Skeletal muscle cell (primary cell): ENCODE results near the gene ABHD17C.

ENCODE experiments used
- DNase-seq: peaks from one replicate; pipeline ENCODE4 v3.0.0-alpha.2; 2010; ENCODE audit warnings: low read depth
- H3K4me3 ChIP-seq: 2 replicates; pipeline ENCODE4 v1.5.1; 2011; ENCODE audit warnings: low read depth, mild to moderate bottlenecking, control low read depth, low read length, moderate library complexity

The ABHD17C gene

DNA sequence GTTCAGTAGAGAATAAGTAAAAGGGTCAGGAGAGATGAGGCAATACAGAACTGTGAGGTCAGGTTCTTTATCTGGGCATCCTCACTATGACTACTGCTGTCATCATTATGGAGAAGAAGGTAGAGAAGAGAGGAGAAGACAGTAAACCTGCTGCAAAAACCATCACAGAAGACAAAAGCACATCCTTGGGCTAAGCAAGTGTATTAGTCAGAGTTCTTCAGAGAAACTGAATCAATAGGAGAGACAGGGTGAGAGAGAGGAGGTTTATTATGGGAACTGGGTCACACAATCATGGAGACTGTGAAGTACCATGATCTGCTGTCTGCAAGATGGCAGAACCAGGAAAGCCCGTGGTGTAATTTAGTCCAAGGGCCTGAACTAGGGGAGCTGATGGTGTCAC, 9.5 kb upstream of the ABHD17C start:
- H3K4me3 ChIP-seq = no peak overlapping the region
- no peak for DNase-seq

DNA sequence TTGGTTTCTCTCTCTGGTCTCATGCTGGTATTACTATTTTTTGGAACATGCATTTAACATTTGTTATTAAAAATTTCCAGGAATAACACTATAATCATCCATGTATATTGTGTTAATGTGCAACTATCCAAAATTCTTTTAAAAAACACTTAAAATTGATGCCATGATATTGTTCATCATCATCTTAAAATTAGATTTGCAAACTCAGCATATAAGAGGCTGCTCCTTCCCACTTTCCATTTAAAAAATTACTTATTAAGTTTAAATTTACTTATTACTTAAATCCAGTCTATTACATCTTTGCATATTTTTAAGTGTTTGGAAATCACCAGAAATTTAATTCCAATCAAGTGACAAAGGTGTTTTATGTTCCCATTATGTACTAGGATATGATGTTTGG, 5.8 kb upstream of the ABHD17C start:
- DNase-seq = no peak
- no peak overlapping the region for H3K4me3 ChIP-seq

DNA sequence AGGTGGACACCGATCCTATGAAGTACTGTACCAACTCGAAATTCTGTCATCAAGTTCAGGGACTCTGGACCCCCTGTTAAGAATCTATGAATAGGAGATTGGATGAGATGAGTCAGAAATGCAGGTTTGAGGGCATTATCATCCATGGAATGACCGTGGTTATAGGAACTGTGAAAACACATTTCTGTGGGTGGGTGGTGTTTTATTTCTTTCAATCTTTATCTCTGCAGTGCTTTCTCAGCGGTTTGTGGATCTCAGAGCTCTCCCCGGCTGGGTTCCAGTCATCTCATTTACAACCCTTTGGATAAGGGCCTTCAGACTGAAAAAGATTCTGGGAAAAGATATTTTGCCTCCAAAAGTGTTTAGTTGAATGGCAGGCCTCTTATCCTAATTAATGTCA, 5.4 kb upstream of the ABHD17C start:
- H3K4me3 ChIP-seq = no peak overlapping the region
- DNase-seq = no peak

DNA sequence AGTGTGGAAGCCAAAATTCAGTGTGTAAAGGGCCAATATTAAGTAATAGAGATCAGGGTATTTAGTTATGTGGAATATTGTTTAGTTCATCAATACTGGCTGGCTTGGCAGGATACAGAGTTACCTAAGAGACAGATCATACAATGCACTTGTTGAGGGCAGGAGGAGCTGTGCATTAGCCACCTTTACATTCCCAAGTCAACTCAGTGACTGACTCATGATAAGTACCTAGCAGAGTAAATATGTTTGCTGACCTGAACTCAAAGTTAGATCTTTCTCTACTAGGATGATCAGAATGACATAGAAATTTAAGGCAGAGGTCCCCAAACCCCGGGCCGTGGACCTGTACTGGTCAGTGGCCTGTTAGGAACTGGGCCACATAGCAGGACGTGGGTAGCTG, 3.5 kb upstream of the ABHD17C start:
- no peak overlapping the region for H3K4me3 ChIP-seq
- no peak for DNase-seq

DNA sequence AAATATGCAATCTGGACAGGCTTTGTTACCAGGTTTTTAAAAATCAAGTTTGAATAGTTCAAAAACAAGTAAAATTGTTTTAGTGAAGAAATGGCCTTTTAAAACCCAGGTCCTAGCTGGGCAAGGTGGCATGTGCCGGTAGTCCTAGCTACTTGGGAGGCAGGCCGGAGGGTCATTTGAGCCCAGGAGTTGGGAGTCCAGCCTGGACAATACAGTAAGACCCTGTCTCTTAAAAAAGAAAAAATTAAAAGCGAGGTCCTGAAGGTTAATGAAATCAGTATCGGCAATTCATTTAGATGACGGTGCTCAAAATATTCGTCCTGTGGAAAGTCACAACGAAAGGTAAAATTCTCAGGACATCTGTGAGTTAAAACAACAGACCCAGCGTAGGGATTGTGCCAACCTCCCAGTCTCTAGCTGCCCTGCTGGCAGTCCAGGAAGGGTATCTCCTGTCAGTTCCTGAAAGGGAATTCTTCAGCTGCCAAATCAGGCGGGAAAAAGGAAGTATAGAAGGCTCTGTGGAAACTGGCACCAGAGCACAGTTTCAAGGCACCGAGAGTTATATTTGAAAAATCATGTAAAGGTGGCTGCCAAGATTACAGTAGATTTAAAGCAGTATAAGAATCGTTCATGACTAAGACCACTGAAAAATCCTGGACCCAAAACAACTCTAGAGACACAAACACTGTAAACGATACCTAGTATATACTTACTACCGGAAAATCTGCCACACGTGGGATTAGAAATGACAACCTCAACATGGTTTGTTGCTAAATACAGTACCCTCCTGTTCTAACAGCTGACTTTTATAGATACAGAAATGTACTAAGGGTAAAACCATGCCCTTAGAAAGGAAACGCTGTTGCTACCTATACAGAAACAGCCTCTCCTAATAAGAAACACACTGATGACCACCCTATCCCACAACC, 1.2 kb upstream of the ABHD17C start:
- H3K4me3 ChIP-seq = peak overlapping the region; percentile 77
- DNase-seq = no peak

DNA sequence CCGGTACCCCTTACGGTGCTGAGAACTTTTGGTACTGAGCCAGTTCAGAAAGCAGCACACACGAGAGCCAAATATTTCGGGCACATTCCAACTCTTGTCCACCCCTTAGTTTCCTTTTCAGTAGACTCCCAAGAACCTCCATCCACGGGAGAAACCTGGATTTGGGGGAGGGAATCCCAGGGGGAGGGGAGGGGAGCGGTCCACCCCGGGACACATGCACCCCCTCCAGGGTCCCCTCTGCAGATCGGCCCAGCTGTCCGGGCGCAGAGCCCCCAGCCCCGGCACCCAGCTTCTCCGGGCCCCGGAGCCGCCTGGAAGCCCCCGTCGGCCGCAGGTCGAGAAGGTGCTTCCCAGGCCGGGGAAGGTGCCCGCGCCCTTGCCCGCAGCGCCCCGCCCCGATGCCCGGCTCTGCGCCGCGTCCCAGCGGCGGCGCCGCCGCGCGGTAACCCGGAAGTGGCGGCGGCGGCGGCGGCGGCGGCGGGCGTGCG, 455 bp upstream of the ABHD17C start:
- peak overlapping the region; percentile 77 for H3K4me3 ChIP-seq
- DNase-seq = no peak

DNA sequence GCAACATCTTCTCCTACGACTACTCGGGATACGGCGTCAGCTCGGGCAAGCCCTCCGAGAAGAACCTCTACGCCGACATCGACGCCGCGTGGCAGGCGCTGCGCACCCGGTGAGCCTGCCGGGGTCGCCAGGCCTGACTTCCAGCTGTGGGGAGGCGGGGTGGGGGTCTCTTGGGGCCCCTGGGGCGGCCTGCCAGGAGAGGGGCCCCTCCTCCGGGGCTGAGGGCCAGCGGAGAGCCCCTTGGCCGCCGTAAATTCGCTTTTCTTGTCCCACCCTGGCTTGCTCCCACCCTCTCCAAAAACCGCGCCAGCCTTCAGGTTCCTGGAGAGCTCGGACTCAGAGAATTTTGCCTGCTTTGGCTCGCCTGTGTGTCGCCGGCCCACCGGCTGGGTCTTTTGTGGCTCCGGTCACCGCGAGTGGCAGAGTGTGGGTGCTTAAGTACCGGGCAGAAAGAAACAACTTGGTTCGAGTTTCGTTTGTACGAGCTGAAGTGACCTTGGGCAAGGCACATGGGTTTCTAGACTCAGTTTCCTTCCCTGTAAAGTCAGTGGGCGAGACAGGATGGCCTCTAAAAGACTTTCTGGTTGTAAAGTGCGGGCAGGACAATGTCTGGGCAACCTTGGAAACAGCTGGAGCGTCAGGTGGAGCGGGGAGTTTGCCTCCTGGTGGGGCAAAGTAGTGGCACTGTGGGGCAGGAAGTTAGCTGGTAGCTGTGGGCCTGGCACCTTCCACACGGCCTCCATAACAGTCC, 976 bp downstream of the ABHD17C start:
- peak overlapping the region; percentile 71 for H3K4me3 ChIP-seq
- DNase-seq = no peak

DNA sequence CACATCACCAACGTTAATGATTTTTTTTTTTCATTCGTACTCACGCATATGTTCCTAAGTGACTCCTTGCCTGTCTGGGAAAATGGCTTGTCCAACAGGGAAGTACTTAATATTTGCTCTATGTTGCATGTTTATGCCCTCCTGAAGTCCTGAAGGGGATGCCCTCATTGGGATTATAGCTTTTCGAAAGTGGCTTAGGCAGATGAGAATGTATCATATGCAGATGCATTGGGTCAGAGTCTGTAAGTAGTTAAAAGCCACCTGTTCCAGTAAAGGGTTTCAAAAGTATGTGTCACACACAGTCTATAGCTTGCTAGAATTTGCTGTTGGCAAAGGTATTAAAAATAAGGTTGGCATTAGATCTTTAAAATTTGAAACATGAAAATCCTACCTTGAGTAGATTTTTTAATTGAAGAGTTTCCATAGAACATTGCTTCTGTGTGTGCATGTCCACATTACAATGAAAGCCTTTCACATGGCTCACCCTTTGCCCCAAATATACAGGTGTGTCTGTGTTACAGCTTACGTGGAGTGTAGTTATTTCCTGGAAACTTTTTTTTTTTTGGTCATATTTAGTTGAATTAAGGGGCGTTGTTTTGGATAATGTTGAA, 2.1 kb downstream of the ABHD17C start:
- DNase-seq = no peak
- H3K4me3 ChIP-seq = peak overlapping the region; percentile 71

DNA sequence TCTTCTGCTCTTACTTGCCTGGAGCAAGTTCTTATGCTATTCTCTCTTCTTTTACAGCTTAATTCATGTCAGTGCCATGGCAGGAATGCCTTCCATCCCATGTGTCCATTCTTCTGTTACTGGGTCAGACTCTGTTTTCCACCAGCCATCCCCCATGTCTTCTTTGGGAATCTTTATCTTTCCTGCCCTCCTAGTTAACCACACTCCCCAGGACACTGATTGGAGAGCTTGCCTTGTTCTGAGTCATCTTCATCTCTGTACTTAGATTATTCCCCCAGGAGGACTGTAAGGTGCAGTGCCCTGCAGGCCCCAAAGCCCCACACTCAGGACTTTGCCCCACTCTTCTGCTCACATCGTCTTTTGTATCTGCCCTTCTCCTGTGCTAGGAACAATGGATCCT, 3.6 kb downstream of the ABHD17C start:
- no peak for DNase-seq
- no peak overlapping the region for H3K4me3 ChIP-seq

DNA sequence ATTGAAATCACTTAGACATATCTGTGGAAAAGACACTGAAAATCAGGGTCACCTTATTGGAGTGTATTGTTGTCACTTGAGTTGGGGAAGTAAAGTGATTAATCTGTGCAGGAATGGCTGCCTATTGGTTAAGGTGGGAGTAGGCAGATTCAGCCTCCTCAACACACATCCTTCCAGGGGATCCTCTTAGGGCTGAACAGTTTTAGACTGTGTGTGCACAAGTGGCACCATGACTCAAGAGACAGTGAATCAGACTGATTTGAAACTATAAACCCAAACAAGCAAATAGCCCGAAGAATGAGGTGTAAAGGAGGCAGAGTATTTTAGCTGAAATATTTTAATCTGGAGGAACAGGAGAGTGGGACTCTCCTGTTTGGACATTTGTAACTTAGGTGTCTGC, 4.9 kb downstream of the ABHD17C start:
- no peak for DNase-seq

DNA sequence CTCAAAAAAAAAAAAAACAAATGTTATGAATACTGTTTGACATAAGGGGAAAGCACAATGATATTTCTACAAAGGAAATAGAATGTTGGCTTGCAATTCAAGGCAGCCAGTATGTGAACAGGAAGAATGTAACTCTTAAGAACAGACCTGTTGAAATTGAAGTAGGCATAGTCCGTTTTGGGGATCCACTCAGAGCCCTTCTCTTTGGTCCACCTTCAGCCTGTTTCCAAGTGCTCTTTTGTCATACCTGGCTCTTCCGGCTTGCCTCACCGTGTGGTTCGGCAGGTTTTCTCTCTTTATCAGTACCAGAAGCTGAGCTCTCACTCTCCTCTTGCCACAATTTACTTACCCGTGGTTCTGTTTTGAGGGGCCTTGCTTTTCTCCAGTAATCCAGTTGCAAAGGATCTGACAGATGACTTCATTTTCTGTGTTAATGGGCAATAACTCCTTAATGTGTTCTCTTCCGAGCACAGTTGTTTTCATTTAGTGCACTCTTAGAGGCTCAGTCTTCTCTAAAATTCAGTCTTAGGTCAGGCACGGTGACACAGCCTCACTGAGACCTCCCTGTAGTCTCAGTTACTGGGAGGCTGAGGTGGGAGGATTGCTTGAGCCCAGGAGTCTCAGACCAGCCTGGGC, 6.7 kb downstream of the ABHD17C start:
- H3K4me3 ChIP-seq = no peak overlapping the region
- no peak for DNase-seq

More for the DNA sequence above, 4.9 kb downstream of the ABHD17C start:
- H3K4me3 ChIP-seq = no peak overlapping the region

DNA sequence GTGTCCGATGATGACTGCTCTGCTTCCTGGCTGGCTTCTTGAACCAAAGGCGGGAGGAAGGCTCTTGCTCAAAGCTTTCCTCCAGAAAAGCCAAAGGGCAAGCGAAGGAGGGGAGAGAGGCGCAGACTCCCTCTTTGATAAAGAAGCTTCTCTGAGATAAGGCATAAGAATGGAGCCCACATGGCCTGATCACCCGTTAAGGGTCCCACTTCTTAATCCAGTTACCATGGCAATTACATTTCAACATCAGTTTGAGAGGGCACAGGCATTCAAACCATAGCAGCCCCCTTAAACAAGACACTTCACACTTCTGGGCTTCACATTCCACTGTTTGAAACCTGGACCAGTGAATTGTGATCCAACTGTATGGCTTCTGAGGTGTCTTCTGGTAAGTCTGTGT, 8.0 kb downstream of the ABHD17C start:
- no peak for DNase-seq
- H3K4me3 ChIP-seq = no peak overlapping the region

DNA sequence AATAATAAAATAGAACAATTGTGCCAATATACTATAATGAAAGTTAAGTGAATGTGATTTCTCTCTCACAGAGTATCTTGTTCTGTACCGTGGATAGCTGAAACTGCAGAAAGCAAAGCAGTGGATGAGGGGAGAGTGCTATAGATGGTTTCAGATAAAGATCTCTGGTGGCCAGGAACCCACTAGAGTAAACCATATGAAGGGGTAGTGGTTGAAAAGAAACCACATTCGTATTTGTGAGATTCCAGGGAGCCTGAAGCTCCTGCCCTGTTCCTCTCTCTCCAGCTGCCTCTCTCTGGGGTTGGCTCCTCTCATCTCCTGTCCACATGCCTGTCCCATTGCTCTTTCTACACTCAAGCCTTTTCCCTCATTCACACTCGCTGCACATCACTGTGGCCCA, 8.9 kb downstream of the ABHD17C start:
- H3K4me3 ChIP-seq = no peak overlapping the region
- no peak for DNase-seq

DNA sequence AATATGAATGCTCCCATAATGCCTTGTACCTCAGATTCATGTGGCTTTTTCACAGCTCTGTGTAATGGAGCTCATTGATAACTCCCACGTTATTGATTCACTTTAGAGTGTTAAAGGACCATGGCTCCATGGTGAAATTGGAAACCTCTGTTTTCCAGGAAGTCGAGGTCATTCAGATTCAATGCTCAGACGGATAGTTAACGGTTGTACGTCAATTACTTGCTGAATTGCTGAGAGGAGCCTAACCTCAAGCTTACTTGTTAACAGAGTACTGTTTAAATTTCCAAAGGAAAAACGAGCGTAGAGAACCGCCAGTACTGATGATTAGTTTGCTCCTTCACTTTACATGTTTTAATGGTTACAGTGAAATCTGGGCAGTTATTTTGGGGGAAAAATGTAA, 11.1 kb downstream of the ABHD17C start:
- H3K4me3 ChIP-seq = no peak overlapping the region
- DNase-seq = no peak

DNA sequence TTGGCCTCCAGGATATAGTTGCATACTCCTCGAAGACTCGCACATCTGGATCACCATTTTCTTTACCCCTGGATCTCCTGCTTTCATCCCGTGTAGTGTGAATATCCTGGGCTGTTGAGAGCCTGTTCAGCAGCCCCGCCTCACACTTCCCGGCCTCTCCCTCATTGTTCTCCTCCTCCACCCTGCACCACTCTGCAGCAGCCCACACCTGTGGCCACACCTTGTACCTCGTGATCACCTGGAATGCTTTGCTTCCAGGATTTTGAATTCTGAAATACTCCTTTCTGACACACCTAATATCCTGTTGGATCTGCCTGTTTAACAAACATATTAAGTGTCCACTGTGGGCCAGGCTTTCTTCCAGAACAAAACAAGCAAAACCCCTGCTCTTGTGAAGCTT, 14.4 kb downstream of the ABHD17C start:
- DNase-seq = no peak
- no peak overlapping the region for H3K4me3 ChIP-seq

DNA sequence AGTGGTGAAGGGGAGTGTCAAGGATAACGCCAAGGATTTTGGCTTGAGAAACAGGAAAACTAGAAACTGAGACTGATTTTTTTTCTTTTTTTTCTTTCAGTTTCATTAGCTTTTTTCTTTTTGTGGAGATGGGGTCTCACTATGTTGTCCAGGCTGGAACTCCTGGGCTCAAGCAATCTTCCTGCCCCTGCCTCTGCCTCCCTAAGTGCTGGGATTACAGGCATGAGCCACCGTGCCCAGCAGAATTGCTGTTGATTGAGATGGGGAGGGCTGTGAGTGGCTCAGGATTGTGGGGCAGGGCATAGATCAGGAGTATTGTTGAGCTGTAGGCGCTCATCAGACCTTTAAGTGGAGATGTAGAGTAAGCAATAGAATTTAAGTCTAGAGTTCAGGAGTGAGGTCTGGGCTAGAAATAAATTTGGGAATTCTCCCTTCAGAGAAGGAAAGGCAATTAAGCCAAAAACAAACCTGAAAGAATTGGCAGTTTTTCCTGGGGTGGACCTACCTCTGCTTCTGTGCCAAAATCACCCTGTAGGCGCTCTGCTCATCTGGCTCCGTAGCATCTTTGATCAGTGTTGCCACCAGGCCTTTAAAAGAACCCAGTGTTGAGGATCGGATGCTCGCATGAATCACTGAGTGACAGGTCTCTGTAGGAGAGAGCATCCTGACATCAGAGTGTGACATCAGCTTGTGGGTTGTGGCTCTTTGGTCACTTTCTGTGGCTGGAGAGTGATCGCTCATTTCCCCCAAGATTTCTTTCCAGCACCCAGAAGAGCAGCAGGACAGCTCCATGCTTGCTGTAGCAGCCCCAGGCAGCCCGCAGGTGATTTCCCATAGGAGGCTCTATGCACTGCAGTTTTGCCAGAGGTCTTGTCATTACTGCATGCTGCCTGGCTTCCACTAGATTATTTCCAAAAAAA, 15.8 kb downstream of the ABHD17C start:
- DNase-seq = no peak
- no peak overlapping the region for H3K4me3 ChIP-seq

DNA sequence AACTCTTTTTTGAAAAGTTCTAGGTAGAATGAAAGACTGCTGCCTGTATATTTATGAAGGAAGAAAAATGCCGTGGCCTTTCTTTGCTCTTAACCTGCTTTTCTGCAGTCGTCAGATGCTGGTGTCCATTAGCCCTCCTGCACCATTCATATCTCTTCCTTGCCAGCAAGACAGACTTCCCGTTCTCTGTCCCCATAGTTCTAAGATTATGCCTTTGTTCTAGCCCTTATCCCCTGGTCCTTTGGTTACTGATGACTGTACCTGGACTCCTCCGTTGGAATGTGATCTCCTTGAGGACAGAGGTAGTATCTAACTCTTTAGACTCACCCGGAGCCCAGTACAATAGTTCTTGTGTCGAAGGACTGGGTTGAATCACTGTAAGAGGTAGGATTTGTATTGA, 16.8 kb downstream of the ABHD17C start:
- no peak overlapping the region for H3K4me3 ChIP-seq
- DNase-seq = no peak

DNA sequence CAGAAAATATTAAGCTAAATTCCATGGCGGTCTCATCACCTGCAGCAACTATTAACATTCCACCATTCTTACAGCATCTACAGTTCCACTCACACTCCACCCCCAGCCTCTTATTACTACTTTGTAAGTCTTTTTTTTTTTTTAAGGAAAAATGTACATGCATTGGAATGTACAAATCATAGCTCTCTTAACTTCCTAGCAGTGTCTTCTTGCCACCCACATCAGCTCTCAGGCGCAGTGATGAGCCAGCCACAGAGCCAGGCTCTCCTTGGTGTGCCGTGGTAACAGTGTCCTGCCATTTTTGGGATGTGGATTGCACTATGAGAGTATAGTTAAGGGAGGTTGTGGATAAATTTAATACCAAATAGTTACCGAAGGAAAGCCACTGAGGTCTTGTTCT, 17.8 kb downstream of the ABHD17C start:
- no peak overlapping the region for H3K4me3 ChIP-seq
- DNase-seq = no peak

DNA sequence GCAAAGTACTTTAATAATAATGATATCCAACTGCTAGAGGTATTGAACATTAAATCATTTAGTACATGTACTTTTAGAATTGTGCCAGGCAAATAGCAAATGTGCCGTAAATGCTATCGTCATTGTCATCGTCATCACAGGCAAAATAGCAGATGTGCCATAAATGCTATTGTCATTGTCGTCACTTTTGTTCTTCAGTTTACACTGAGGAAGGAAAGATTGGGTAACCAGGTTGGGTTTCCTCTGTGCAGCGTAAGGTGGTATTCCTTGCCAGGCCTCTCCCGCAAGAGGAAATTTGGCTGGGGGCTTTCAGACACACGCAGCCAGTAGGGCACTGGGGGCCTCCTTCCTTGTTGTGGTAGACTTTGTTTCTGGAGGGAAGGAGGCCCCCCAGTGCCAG, 26.4 kb downstream of the ABHD17C start:
- DNase-seq = no peak
- no peak overlapping the region for H3K4me3 ChIP-seq
